HG02852 (cell line): Measurements from ENCODE around the gene NT5M.
"Not testable (repeated sequence)": the region's sequence is repeated elsewhere in the genome, so short reads cannot be mapped to it uniquely, and the experiment has no call there.

Source experiments
- ATAC-seq: cut with Tn5 transposase; IDR thresholded peaks from one replicate; pipeline ENCODE4 v1.9.1; 2021; ENCODE audit warnings: mild to moderate bottlenecking, moderate library complexity; ENCODE audit not compliant: unreplicated experiment

The NT5M gene

GRCh38 chr17:17300624-17301568 is 2.3 kb upstream of the NT5M start:
- peak; percentile 31 for ATAC-seq

DNA sequence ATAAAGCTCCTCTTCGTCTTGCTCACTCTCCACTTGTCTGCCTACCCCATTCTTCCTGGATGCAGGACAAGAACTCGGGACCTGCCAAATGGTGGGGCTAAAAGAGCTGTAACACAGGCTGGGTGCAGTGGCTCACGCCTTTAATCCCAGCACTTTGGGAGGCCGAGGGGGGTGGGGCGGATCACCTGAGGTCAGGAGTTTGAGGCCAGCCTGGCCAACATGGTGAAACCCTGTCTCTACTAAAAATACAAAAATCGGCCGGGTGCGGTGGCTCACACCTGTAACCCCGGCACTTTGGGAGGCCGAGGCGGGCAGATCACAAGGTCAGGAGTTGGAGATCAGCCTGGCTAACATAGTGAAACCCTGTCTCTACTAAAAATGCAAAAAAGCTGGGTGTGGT is 1.5 kb upstream of the NT5M start:
- ATAC-seq, result not testable (repeated sequence)

DNA sequence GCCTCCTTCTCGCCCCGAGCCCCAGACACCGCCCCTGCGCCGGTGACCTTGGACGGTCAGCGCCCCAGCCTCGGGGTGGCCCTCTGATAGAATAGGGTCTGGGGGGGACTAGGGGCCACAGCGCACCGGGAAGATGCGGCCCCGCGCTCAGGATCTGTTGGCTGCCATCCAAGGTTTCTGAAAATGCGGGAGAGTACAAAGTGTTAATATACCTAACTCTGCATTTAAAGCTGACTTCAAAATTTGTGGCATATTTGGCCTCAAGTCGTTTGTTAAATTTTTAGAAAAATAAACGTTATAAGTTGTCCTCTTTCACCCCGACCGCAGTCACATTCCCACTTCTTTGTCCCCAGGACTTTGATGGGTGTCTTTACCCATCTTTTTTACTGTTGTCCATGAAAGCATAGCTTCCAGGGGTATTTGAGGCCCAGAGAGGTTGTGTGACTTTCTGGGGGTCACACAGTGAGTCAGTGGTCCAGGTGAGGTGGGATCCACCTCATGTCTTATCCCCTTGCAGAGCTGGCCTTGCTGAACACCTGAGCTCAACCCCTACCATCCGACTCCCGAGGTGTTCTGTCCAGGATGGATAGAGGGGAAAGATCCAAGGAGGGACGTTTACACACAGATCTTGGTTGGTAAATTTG is 796 bp downstream of the NT5M start:
- ATAC-seq, result no peak

DNA sequence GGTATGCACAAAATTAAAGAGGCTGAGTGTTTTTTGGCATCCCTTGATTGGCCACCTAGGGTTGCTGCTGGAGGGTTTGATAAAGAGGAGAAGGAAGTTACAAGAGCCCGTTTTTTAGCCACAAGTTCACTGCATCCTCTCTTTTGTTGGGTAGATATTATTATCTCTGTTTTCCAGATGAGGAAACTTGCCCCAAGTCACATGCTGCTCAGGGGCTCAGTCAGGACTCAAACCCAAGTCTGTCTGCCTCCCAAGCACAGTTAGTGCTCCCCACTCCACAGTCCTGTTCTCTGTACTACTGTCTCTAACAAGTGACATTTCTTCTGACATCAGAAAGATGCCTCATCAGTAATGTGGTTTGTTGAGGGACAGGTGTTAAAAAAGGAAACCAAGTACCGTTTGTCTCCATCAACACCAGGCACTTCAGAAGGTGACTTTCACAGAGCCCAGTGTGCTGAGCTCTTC is 1.4 kb downstream of the NT5M start:
- no peak for ATAC-seq

DNA sequence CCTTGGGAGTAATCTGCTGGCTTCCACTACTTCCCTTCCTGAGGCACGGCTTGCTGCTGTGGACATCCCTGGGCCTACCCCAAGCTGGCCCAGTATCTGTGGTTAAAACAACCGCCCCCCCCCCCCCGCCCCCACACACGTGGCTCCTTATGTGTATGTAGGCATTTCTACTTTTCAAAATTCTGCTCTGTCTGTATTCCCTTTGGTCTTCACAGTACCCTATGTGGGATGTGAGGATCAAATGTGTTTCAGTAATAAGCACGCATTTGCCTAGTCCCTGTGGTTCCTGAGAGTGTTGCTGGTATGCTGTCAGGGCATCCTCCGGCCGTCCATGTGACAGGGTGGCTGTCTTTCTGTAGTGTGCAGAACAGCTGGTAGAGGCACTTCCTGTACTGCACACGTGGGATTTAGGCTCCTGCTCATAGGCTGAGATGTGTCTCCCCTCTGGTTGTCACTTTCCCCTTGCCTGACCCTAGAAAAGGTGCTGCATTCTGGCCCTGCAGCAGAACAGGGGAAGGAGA is 2.2 kb downstream of the NT5M start:
- peak; percentile 60 for ATAC-seq

DNA sequence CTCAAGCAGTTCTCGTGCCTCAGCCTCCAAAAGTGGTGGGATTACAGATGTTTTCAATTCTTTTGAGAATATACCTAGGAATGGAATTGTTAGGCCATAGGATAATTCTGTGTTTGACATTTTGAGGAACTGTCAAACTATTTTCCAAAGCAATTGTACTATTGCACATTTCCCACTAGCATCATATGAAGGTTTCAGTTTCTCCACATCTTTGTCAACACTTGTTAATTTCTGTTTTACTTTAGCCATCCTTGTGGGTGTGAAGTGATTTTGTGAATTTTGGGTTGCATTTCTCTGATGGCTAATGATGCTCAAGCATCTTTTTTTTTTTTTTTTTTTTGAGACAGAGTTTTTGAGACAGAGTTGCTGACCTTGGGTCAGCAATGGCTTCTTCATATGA is 6.2 kb downstream of the NT5M start:
- ATAC-seq, result no peak

GRCh38 chr17:17313350-17313991 is 10.3 kb downstream of the NT5M start:
- ATAC-seq, result no peak

GRCh38 chr17:17314501-17315071 is 11.4 kb downstream of the NT5M start:
- ATAC-seq, result no peak

GRCh38 chr17:17315142-17315821 is 12.1 kb downstream of the NT5M start:
- no peak for ATAC-seq

GRCh38 chr17:17320188-17320910 is 17.2 kb downstream of the NT5M start:
- no peak for ATAC-seq

GRCh38 chr17:17320911-17321220 is 17.7 kb downstream of the NT5M start:
- ATAC-seq, result no peak

DNA sequence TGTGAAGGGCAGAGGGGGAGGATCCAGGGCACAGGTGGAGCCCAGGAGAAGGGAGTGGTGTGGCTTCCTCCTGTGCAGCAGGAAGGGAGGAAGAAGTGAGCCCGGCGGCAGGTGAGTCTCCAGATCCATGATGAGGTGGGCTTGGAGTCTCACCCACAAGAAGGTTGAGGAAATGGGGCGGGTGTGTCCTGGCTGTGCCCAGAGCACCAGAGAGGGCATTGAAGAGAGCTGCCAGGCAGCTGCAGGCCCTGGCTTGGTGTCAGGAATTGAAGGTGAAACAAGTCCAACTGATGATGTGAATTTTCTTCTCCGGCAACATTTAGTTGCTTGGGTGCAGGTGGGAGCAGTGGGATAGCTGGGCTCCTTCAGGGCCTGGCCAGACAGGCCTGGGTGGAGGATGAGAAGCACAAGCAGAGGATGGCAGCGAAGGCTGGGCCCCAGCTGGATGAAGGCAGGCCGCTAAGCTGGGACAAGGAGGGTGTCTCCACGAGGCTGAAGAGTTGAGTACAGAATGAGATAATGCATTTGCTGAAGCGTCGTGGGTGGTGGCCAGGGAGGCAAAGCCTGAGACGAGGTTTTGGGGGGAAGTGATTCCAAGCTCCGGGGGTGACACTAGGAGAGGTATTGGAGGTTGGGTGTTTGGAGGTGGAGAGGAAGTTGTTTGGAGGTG is 18.3 kb downstream of the NT5M start:
- ATAC-seq, result no peak

DNA sequence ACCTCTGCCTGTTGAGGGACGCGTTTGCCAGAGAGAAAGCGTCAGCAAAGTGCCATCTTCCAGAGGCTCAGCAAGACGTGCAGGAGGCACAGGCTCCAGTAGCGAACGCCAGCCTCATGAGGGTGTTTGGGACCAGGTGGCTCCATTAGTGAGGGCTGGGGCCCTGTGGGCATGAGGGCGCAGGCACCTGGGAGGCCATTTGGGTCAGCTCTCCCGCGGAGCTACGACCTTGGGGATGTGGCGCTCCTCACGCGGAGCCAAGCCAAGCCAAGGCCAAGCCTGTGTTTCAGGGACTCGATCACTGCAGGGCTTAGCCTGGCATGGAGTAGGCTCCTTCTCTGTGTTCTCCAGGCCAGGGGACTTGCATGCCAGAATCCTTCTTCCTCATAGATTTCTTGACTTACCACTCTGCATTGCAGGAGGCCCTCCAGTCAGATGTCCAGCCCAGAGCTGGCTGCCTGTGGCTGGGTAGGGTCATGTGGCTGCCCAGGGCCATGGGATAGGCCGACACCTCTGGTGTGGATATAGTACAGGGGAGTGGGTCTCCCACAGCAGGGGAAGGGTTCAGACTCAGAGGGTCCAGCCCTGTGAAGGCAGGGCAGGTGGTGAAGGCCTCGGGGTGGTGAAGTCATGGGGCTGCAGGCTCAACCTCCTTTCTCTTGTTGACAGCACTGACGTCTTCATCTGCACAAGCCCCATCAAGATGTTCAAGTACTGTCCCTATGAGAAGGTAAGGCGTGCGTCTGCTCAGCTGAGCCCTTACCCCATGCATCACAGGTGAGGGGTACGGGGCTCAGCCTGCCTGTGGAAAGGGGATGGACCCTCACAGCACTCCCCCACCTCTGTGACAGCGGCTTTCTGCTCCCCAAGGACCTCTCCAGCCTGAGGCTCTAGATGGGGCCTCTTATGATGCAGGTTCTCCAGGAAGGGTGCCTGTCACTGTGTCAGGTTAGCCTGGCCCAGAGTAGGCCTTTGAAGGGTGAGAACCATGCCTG is 19.6 kb downstream of the NT5M start:
- no peak for ATAC-seq

- ATAC-seq, result no peak
Observed at GRCh38 chr17:17324616-17325015, 21.4 kb downstream of the NT5M start.

DNA sequence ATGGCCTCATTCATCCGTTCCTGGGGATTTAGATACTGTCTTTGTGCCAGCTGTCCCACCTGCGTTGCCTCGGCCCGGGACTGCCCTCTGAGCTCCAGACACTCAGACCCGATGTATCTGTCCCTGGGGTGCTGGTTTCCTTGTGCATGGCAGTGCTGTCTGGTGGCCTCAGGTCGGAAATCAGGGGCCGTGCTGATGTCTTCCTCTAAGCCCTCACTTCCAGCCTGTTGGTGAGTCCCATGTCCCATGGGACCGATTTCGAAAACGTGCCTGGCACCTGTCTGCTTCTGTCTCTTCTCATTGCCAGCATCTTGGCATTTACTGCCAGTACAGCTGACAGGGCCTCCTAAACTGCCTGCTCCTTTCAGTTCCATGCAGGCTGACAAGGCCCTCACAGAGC is 22.1 kb downstream of the NT5M start:
- no peak for ATAC-seq

DNA sequence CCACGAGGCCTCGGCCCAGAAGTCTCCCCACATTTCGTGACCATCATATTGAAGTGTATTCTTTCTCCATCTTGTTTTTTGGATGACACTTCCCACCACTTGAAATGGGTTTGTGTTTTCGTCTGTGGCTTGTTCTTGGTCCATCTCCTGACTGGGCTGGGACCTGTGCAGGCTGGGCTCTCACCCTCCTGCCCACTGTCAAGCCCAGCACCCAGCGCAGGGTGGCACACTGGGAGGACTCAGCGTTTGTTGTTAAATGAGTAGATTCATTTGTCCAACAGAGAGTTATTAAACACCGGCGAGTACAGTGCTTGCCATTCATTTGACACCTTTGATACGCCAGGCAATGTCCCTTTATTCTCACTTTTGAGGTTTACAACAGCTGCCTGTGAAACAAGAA is 22.6 kb downstream of the NT5M start:
- ATAC-seq, result no peak

DNA sequence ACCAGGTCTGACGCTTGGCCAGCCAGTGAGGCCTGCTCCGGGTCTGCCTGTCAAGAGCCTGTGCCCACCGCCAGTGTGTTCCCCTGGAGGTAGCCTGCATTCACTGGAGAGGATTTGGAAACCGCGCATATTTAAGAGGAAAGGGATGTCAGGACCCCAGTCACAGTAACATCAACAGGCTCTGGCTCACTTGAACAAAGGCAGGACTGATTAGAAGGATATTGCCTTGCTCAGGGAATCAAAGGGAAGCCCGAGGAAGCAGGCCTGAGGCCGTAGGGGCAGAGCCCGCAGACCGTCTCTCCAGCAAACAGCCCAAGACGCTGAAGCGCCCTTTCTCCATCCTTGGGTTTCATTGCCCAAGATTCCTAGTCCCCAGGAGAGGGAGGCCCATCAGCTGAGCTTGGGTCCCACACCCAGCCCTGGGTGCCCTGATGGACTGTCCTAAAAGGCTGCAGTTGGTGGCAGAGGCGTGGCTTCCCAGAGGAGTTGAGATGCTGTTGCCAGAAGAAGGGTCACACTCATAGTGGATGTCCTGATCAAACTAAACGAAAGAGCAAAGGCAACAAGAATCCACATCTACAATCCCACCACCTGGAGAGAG is 23.2 kb downstream of the NT5M start:
- ATAC-seq, result no peak

DNA sequence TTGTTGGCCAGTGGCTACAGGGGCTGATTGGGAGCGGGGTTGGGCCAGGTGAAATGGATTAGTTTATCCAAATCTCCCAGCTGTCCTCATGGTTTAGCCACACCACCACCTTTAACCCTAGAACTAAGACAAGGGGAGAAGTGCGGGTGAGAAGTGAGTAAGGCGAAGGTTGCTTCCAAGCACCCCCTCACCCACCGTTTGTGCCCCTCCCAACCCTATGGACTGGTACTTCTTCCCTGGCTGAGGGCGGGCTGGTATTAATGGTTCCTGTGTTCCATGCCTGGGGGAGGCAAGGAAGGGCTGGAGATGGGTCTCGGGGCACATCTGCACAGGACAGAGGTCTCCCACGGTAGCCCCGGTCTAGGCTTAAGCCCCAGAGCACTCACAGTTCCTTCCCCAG is 25.1 kb downstream of the NT5M start:
- no peak for ATAC-seq
